ENCODE measurements around the gene GDF10. TPM values are rescaled to one million over a fixed set of nuclear protein-coding genes. Genes with fewer than 3 reads are reported as not detected.

Gene GDF10
- polyA plus RNA-seq (2013, experiment 1 of 4): 15.5 TPM
- polyA plus RNA-seq (2013, experiment 2 of 4): 12.6 TPM
- 12.7 TPM for polyA plus RNA-seq (2013, experiment 3 of 4)
- polyA plus RNA-seq (2013, experiment 4 of 4): 13.1 TPM

- Histone ChIP-seq H3K27me3 (ENCODE audit: control insufficient read depth, insufficient read depth, low read length, poor library complexity, severe bottlenecking) (peaks cover 35% of the 10 kb centered on the region), H3K4me3 (ENCODE audit: insufficient read depth, low read depth, low read length) (peak within 1 kb of the TSS; percentile 45)
- WGBS, 2 experiments: 6 to 7% methylated on average over 64 of the region's 64 CpGs
Observed at GRCh38 chr10:47299611-47300428, at the start of gene GDF10. GDF10 (plus strand) TSS chr10:47300197; CDS start chr10:47300652, 455 bp downstream.

GRCh38 chr10:47252093-47252780 is 47.8 kb upstream of the GDF10 start:
- 84 to 87% methylated on average over 7 of the region's 7 CpGs for WGBS, 2 experiments
- H3K27ac ChIP-seq (ENCODE audit: insufficient read depth, low read depth, low read length, poor library complexity, severe bottlenecking): no peak overlapping the region
- no peak overlapping the region for H3K4me3 ChIP-seq (ENCODE audit: insufficient read depth, low read depth, low read length)
- H3K4me1 ChIP-seq (ENCODE audit: control insufficient read depth, insufficient read depth, low read length): peaks cover 4% of the 10 kb centered on the region
- no peaks in the 10 kb centered on the region for H3K9me3 ChIP-seq (ENCODE audit: control insufficient read depth, low read length)
- no peaks in the 10 kb centered on the region for H3K27me3 ChIP-seq (ENCODE audit: control insufficient read depth, insufficient read depth, low read length, poor library complexity, severe bottlenecking)
- H3K36me3 ChIP-seq (ENCODE audit: control insufficient read depth, insufficient read depth, low read length): no peaks in the 10 kb centered on the region

More at GRCh38 chr10:47299611-47300428, at the start of gene GDF10:
- Histone ChIP-seq H3K27ac (ENCODE audit: insufficient read depth, low read depth, low read length, poor library complexity, severe bottlenecking) (no peak within 1 kb of the TSS), H3K9me3 (ENCODE audit: control insufficient read depth, low read length) (no peaks in the 10 kb centered on the region), H3K4me1 (ENCODE audit: control insufficient read depth, insufficient read depth, low read length) (peaks cover 37% of the 10 kb centered on the region), H3K36me3 (ENCODE audit: control insufficient read depth, insufficient read depth, low read length) (no peaks in the 10 kb centered on the region)

GRCh38 chr10:47253030-47253637 is 46.9 kb upstream of the GDF10 start:
- Histone ChIP-seq H3K27ac (ENCODE audit: insufficient read depth, low read depth, low read length, poor library complexity, severe bottlenecking) (no peak overlapping the region), H3K4me1 (ENCODE audit: control insufficient read depth, insufficient read depth, low read length) (peaks cover 4% of the 10 kb centered on the region), H3K4me3 (ENCODE audit: insufficient read depth, low read depth, low read length) (no peak overlapping the region), H3K36me3 (ENCODE audit: control insufficient read depth, insufficient read depth, low read length) (no peaks in the 10 kb centered on the region), H3K9me3 (ENCODE audit: control insufficient read depth, low read length) (no peaks in the 10 kb centered on the region), H3K27me3 (ENCODE audit: control insufficient read depth, insufficient read depth, low read length, poor library complexity, severe bottlenecking) (no peaks in the 10 kb centered on the region)
- WGBS, 2 experiments: 92 to 93% methylated on average over 10 of the region's 10 CpGs

GRCh38 chr10:47253651-47254375 is 46.2 kb upstream of the GDF10 start:
- no peak overlapping the region for H3K4me3 ChIP-seq (ENCODE audit: insufficient read depth, low read depth, low read length)
- no peaks in the 10 kb centered on the region for H3K36me3 ChIP-seq (ENCODE audit: control insufficient read depth, insufficient read depth, low read length)
- H3K4me1 ChIP-seq (ENCODE audit: control insufficient read depth, insufficient read depth, low read length): peaks cover 4% of the 10 kb centered on the region
- 68 to 82% methylated on average over 19 of the region's 19 CpGs for WGBS, 2 experiments
- no peak overlapping the region for H3K27ac ChIP-seq (ENCODE audit: insufficient read depth, low read depth, low read length, poor library complexity, severe bottlenecking)
- H3K27me3 ChIP-seq (ENCODE audit: control insufficient read depth, insufficient read depth, low read length, poor library complexity, severe bottlenecking): no peaks in the 10 kb centered on the region
- H3K9me3 ChIP-seq (ENCODE audit: control insufficient read depth, low read length): no peaks in the 10 kb centered on the region

GRCh38 chr10:47254611-47255010 is 45.4 kb upstream of the GDF10 start:
- Histone ChIP-seq H3K4me1 (ENCODE audit: control insufficient read depth, insufficient read depth, low read length) (peaks cover 4% of the 10 kb centered on the region), H3K36me3 (ENCODE audit: control insufficient read depth, insufficient read depth, low read length) (no peaks in the 10 kb centered on the region), H3K27me3 (ENCODE audit: control insufficient read depth, insufficient read depth, low read length, poor library complexity, severe bottlenecking) (no peaks in the 10 kb centered on the region), H3K9me3 (ENCODE audit: control insufficient read depth, low read length) (no peaks in the 10 kb centered on the region), H3K4me3 (ENCODE audit: insufficient read depth, low read depth, low read length) (no peak overlapping the region), H3K27ac (ENCODE audit: insufficient read depth, low read depth, low read length, poor library complexity, severe bottlenecking) (no peak overlapping the region)
- WGBS, 2 experiments: 87 to 93% methylated on average over 2 of the region's 2 CpGs

- WGBS, 2 experiments: 93 to 94% methylated on average over 10 of the region's 10 CpGs
- H3K27ac ChIP-seq (ENCODE audit: insufficient read depth, low read depth, low read length, poor library complexity, severe bottlenecking): no peak overlapping the region
- H3K4me3 ChIP-seq (ENCODE audit: insufficient read depth, low read depth, low read length): no peak overlapping the region
- no peaks in the 10 kb centered on the region for H3K27me3 ChIP-seq (ENCODE audit: control insufficient read depth, insufficient read depth, low read length, poor library complexity, severe bottlenecking)
- peaks cover 4% of the 10 kb centered on the region for H3K4me1 ChIP-seq (ENCODE audit: control insufficient read depth, insufficient read depth, low read length)
- no peaks in the 10 kb centered on the region for H3K36me3 ChIP-seq (ENCODE audit: control insufficient read depth, insufficient read depth, low read length)
- H3K9me3 ChIP-seq (ENCODE audit: control insufficient read depth, low read length): no peaks in the 10 kb centered on the region
Observed at GRCh38 chr10:47255033-47255813, 44.8 kb upstream of the GDF10 start.

- WGBS, 2 experiments: 90 to 92% methylated on average over 1 of the region's 1 CpG
Observed at GRCh38 chr10:47255866-47256265, 44.1 kb upstream of the GDF10 start.

GRCh38 chr10:47256751-47257336 is 43.2 kb upstream of the GDF10 start:
- H3K4me3 ChIP-seq (ENCODE audit: insufficient read depth, low read depth, low read length): no peak overlapping the region
- no peaks in the 10 kb centered on the region for H3K9me3 ChIP-seq (ENCODE audit: control insufficient read depth, low read length)
- no peaks in the 10 kb centered on the region for H3K27me3 ChIP-seq (ENCODE audit: control insufficient read depth, insufficient read depth, low read length, poor library complexity, severe bottlenecking)
- no peaks in the 10 kb centered on the region for H3K36me3 ChIP-seq (ENCODE audit: control insufficient read depth, insufficient read depth, low read length)
- peaks cover 4% of the 10 kb centered on the region for H3K4me1 ChIP-seq (ENCODE audit: control insufficient read depth, insufficient read depth, low read length)
- H3K27ac ChIP-seq (ENCODE audit: insufficient read depth, low read depth, low read length, poor library complexity, severe bottlenecking): no peak overlapping the region
- WGBS, 2 experiments: 77 to 85% methylated on average over 4 of the region's 4 CpGs

More at GRCh38 chr10:47255866-47256265, 44.1 kb upstream of the GDF10 start:
- H3K27me3 ChIP-seq (ENCODE audit: control insufficient read depth, insufficient read depth, low read length, poor library complexity, severe bottlenecking): no peaks in the 10 kb centered on the region
- no peak overlapping the region for H3K27ac ChIP-seq (ENCODE audit: insufficient read depth, low read depth, low read length, poor library complexity, severe bottlenecking)
- no peaks in the 10 kb centered on the region for H3K36me3 ChIP-seq (ENCODE audit: control insufficient read depth, insufficient read depth, low read length)
- H3K4me3 ChIP-seq (ENCODE audit: insufficient read depth, low read depth, low read length): no peak overlapping the region
- H3K9me3 ChIP-seq (ENCODE audit: control insufficient read depth, low read length): no peaks in the 10 kb centered on the region
- H3K4me1 ChIP-seq (ENCODE audit: control insufficient read depth, insufficient read depth, low read length): peaks cover 4% of the 10 kb centered on the region
